Left lung (tissue), 10 donors: ENCODE data around the gene PAK1IP1. TPM values are rescaled to one million over a fixed set of nuclear protein-coding genes. Genes with fewer than 3 reads are reported as not detected.

Experiments used
- ATAC-seq: fragments of 200-7000 bp; cut with Tn5 transposase; one replicate; pipeline ENCODE4 v1.9.1; 2020; ENCODE audit warnings: moderate library complexity
- DNase-seq, 4 donors: peaks; one replicate each; pipeline ENCODE4 v3.0.0-alpha.2; 2013 to 2020
- H3K27ac ChIP-seq, 2 donors: fragments of 200-600 bp; sonication (generic) in 1 of 2; one replicate each; pipeline versions ENCODE4 v1.5.0 to v1.8.0; 2020 to 2021
- H3K27me3 ChIP-seq, 2 donors: fragments of 200-600 bp; sonication (generic) in 1 of 2; one replicate each; pipeline versions ENCODE4 v1.5.0 to v1.8.0; 2020 to 2021
- H3K36me3 ChIP-seq, 2 donors: fragments of 200-600 bp; sonication (generic) in 1 of 2; one replicate each; pipeline versions ENCODE4 v1.5.0 to v1.8.0; 2020 to 2021
- H3K4me1 ChIP-seq, 2 donors: fragments of 200-600 bp; one replicate each; pipeline ENCODE4 v1.8.0; 2021
- H3K4me3 ChIP-seq, 2 donors: fragments of 200-600 bp; sonication (generic) in 1 of 2; one replicate each; pipeline versions ENCODE4 v1.5.0 to v1.8.0; 2020 to 2021; ENCODE audit warnings: mild to moderate bottlenecking in 1 of 2
- H3K9me3 ChIP-seq, 2 donors: fragments of 200-600 bp; sonication (generic) in 1 of 2; one replicate each; pipeline versions ENCODE4 v1.5.0 to v1.8.0; 2020 to 2021
- intact Hi-C, 2 donors: fragments of 100-400 bp; cut with DNase I; formaldehyde crosslinking; loops; one replicate each; pipeline versions ENCODE4 v1.11.2 to v1.14.2; 2022
- polyA plus RNA-seq, 6 donors: library from polyadenylated mRNA; unstranded; fragments of 120-200 nt; gene quantifications; one replicate each; pipeline ENCODE4 v1.2.1, GENCODE V29; 2013; ENCODE audit not compliant: insufficient read length in 6 of 6
- total RNA-seq, 2 donors: library from RNA; stranded (reverse); fragmentation: NEBNext Ultra II Directional; extraction: Animal tissue kit (Norgen Biotek cat#: 25700); gene quantifications; one replicate each; pipeline ENCODE4 v1.2.1, GENCODE V29; 2021
- TF ChIP-seq, protein P1 (sequence below), 2 donors: fragments of 200-600 bp; sonication (generic) in 1 of 2; IDR thresholded peaks; one replicate each; pipeline versions ENCODE4 v1.5.0 to v1.8.0; 2021; ENCODE audit warnings: antibody characterized with exemption in 2 of 2
- donor health status: DM: no; HTN: yes; CAD: no.
- donor health status: DM: no; HTN: no; CAD: no.

PAK1IP1 gene
- total and polyA plus RNA-seq, 8 donors = 9.6 to 25.0 (median 21.3) TPM

DNA sequence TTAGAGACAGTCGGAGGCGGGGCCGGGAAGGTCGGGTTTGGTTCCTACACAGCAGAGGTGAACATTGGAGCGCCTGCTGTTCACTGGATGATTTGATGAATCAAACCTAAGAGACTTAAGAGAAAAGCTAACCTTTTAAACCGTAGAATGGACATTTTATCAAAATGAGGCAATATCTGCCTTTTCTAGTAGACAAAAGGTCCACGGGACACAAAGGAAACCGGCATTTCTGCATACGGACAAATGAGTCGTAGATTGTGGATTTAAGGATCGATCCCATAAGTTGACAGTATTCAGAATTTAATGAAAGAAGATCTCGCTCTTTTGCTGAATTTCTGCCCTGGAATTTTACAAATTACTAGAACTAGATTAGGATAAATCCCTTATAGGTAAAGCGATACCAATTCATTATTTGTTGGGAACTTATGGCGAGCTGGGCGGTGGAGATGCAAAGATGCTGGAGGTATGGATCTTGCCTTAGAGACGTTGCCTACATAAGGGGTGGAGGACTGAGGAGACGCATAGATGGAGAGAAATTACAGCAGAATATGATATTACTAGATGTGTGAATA, 400 bp downstream of the PAK1IP1 start:
- intact Hi-C loops = no loop called here
- Histone ChIP-seq H3K27ac (peak overlapping the region; percentile 93 to 95), H3K9me3 (no peaks in the 10 kb centered on the region), H3K4me3 (peak overlapping the region; percentile 72 to 81), H3K27me3 (no peaks in the 10 kb centered on the region), H3K36me3 (peaks cover 0 to 24% of the 10 kb centered on the region in 2 donors), H3K4me1 (peaks cover 16 to 32% of the 10 kb centered on the region in 2 donors)
- ATAC-seq (no peak), DNase-seq (no peak)
- TF ChIP-seq, protein P1, sequence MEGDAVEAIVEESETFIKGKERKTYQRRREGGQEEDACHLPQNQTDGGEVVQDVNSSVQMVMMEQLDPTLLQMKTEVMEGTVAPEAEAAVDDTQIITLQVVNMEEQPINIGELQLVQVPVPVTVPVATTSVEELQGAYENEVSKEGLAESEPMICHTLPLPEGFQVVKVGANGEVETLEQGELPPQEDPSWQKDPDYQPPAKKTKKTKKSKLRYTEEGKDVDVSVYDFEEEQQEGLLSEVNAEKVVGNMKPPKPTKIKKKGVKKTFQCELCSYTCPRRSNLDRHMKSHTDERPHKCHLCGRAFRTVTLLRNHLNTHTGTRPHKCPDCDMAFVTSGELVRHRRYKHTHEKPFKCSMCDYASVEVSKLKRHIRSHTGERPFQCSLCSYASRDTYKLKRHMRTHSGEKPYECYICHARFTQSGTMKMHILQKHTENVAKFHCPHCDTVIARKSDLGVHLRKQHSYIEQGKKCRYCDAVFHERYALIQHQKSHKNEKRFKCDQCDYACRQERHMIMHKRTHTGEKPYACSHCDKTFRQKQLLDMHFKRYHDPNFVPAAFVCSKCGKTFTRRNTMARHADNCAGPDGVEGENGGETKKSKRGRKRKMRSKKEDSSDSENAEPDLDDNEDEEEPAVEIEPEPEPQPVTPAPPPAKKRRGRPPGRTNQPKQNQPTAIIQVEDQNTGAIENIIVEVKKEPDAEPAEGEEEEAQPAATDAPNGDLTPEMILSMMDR (IDR thresholded peaks at IDR 0.05) = no peak

DNA sequence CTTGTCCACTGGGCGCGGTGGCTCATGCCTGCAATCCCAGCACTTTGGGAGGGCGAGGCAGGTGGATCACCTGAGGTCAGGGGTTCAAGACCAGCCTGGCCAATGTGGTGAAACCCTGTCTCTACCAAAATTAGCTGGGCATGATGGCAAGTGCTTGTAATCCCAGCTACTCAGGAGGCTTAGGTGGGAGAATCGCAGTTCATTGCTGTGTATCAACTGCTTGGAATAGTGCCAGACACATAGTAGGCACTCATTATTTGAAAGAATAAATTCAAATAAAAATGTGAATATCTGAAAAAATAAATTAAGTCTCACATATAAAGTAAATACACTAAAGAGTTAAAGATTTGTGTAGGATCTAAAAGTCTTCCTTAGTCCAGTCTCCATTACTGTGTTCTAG, 1.9 kb downstream of the PAK1IP1 start:
- intact Hi-C loops = no loop called here
- Histone ChIP-seq H3K36me3 (peaks cover 0 to 39% of the 10 kb centered on the region in 2 donors), H3K27ac (no peak overlapping the region), H3K27me3 (no peaks in the 10 kb centered on the region), H3K9me3 (no peaks in the 10 kb centered on the region), H3K4me1 (peaks cover 16 to 32% of the 10 kb centered on the region in 2 donors), H3K4me3 (no peak overlapping the region)
- no peak for ATAC-seq
- TF ChIP-seq, protein P1 (IDR thresholded peaks at IDR 0.05) = no peak
- no peak for DNase-seq

DNA sequence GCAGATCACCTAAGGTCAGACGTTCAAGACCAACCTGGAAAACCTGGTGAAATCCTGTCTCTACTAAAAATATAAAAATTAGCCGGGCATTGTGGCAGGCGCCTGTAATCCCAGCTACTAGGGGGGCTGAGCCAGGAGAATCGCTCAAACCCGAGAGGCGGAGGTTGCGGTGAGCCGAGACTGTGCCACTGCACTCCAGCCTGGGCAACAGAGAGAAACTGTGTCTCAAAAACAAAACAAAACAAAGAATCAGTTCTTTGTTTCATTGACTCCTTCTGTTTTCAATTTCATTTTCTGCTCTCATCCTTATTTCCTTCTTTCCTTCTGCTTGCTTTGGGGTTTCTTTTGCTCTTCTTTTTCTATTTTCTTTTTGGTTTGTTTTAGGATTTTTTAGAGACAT, 19.2 kb downstream of the PAK1IP1 start:
- Histone ChIP-seq H3K27ac (no peak overlapping the region), H3K9me3 (peaks cover 0 to 4% of the 10 kb centered on the region in 2 donors), H3K36me3 (peaks cover 0 to 18% of the 10 kb centered on the region in 2 donors), H3K4me3 (no peak overlapping the region), H3K27me3 (no peaks in the 10 kb centered on the region), H3K4me1 (no peaks in the 10 kb centered on the region)
- intact Hi-C loops = no loop called here
- DNase-seq (no peak), ATAC-seq (no peak)
- TF ChIP-seq, protein P1 (IDR thresholded peaks at IDR 0.05) = no peak

DNA sequence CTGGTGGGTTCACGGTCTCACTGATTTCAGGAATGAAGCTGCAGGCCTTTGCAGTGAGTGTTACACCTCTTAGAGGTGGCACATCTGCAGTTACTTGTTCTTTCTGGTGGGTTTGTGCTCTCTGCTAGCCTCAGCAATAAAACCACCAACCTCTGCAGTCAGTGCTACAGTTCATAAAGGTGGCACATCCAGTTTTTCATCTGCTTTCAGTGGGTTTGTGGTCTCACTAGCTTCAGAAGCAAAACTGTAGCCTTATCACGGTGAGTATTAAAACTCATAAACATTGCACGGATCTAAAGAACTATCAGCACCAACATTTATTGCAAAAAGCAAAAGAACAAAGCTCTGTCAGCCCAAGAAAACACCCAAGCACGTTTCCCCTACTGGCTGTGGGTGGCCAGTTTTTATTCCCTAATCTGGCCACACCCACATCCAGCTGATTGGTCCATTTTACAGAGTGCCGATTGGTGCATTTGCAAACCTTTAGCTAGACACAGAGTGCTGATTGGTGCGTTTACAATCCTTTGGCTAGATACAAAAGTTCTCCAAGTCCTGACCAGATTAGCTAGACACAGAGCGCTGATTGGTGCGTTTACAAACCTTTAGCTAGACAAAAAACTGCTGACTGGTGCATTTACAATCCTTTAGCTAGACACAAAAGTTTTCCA, 24.7 kb downstream of the PAK1IP1 start:
- ATAC-seq = no peak

DNA sequence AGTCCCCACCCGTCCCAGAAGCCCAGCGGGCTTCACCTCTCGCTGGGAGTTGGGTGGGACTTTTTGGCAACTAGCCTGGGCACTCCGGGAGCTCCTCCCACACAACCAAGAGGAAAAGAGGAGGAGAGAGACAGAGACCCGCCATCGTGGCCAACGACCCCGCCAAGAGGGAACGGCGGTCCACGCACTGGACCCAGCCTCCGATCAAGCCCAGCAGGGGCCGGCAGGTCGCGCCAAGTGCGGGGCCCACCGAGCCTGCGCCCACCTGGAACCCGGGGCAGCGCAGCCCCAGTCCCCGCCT, 25.1 kb downstream of the PAK1IP1 start:
- ATAC-seq (no peak), DNase-seq (peak in 1 of 4 donors; percentile 36)
- intact Hi-C loops = no loop called here
- H3K9me3 ChIP-seq = peaks cover 0 to 10% of the 10 kb centered on the region in 2 donors
- TF ChIP-seq, protein P1 (IDR thresholded peaks at IDR 0.05) = no peak
- peak overlapping the region; percentile 84 to 90 for H3K27ac ChIP-seq
- no peaks in the 10 kb centered on the region for H3K36me3 ChIP-seq
- no peaks in the 10 kb centered on the region for H3K27me3 ChIP-seq
- H3K4me1 ChIP-seq = peaks cover 10 to 39% of the 10 kb centered on the region in 2 donors
- peak overlapping the region; percentile 66 to 74 for H3K4me3 ChIP-seq

More for the DNA sequence above, 24.7 kb downstream of the PAK1IP1 start:
- DNase-seq = no peak
- intact Hi-C loops = no loop called here
- peaks cover 0 to 10% of the 10 kb centered on the region in 2 donors for H3K9me3 ChIP-seq
- peak overlapping the region; percentile 66 to 74 for H3K4me3 ChIP-seq
- TF ChIP-seq, protein P1 (IDR thresholded peaks at IDR 0.05) = no peak
- no peaks in the 10 kb centered on the region for H3K27me3 ChIP-seq
- H3K36me3 ChIP-seq = no peaks in the 10 kb centered on the region
- H3K27ac ChIP-seq = peak overlapping the region; percentile 84 to 90
- peaks cover 10 to 39% of the 10 kb centered on the region in 2 donors for H3K4me1 ChIP-seq
